OCI-M2 (cell line): Measurements from ENCODE around the gene UBTD1.

Experiments used
- DNase-seq: peaks from one replicate; lab custom pipeline; 2025; ENCODE audit not compliant: unreplicated experiment; lab: John Stamatoyannopoulos, UW

UBTD1 gene

DNA sequence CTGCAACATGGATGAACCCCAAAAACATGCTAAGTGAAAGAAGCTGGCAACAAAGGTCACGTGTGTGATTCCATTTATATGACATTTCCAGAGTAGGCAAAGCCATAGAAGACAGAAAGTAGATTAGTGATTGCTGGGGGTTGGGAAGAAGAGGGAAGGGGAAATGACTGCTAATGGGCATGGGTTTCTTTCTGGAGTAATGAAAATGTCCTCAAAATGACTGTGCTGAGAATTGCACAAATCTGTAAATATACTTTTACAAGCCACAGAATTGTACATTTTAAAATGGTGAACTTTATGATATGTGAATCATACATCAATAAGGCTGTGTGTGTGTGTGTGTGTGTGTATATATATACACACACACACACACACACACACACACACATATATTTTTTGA lies 16.3 kb upstream of the UBTD1 start:
- DNase-seq = no peak

DNA sequence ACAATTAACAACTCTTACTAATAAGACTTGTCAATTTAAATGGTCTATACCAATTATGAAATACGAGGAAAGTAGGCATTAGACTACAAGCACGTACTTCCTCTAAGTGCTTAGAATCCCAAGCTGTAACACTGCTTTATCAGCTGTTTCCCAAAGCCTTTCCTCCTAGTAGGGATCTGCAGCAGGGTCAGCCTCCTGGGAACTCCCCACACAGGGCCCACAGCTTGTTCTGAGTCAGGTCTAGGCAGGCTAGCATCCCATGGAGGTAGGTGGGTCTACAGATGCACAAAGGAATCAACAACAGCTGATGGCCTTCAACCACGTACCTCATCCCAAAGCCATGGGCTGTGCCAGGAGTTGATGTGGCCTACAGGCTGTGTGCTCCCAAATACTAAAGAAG lies 15.2 kb upstream of the UBTD1 start:
- DNase-seq = no peak

- no peak for DNase-seq
Observed at GRCh38 chr10:97483921-97484320, 14.8 kb upstream of the UBTD1 start.

- DNase-seq = no peak
Observed at GRCh38 chr10:97485647-97486281, 13.0 kb upstream of the UBTD1 start.

- no peak for DNase-seq
Observed at GRCh38 chr10:97490592-97490991, 8.1 kb upstream of the UBTD1 start.

GRCh38 chr10:97494151-97494550 lies 4.6 kb upstream of the UBTD1 start:
- no peak for DNase-seq

- no peak for DNase-seq
Observed at GRCh38 chr10:97494863-97495506, 3.7 kb upstream of the UBTD1 start.

DNA sequence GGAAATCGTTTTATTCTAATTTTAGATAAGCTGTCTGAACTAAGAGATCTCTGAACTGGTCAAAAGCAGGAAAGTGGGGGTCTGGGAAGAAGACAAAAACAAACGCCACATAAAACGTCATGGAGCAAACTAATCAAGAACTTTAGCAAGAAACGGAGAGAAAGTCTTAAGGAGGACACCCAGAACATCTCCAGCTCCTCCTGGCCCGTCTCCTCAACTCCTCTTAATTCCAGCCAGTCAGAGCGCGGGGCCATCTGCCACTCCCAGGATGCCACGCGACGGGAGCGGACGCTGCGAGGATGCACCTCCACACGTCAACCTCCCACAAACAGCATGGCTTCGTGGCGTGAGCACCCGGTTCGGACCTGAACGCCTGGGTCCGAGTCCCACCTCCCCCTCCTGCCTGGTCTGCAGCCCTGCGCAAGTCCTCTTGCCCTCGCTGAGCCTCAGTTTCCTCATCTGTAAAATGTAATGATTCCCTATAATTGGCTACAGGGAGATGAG lies 1.1 kb upstream of the UBTD1 start:
- DNase-seq = peak; percentile 27

DNA sequence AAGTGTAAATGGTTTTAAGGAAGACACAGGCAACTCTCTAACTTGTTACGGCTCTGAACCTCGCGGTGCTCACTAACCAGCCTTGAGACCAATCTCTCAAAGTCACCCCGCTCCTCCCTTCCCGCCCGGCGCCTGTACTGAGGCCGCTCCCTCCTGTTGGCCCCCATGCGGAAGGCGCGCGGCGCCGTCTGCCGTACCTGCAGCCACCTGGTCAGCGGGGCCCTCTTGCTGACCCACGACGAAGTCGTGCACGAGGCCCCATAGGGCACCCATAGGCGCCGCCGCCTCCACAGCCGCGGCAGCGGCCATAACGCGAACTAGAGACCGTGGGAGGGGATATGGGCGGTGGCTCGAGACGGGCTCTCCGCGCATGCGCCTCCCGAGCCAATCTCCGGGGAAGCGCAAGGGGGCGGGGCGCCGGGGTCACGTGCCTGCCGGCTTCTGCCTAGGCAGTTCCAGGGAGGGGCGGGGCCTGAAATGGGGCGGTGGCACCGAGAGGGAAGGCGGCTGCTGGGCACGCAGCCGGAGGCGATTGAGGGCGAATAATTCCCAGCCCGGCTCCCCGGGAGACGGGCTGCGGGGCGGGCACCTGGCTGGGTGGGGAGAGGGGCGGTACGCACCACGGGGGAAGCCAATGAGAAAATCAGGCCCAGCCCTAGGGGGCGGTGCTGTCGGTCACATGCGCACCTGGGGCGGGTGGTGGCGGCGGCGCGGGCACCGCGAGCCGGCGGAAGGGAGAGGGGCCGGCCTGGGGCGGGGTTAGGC lies 466 bp upstream of the UBTD1 start, which contains the start of gene MMS19:
MMS19 (minus strand) TSS at position 347 of the 765 bp plus-strand sequence; CDS start at position 309, 38 bp downstream.
- peak; percentile 95 for DNase-seq

GRCh38 chr10:97499561-97500296 lies 1.0 kb downstream of the UBTD1 start:
- DNase-seq = no peak

- DNase-seq = no peak
Observed at GRCh38 chr10:97500297-97500575, 1.5 kb downstream of the UBTD1 start.

GRCh38 chr10:97502916-97503315 lies 4.2 kb downstream of the UBTD1 start:
- DNase-seq = no peak

GRCh38 chr10:97503406-97503805 lies 4.7 kb downstream of the UBTD1 start:
- no peak for DNase-seq

DNA sequence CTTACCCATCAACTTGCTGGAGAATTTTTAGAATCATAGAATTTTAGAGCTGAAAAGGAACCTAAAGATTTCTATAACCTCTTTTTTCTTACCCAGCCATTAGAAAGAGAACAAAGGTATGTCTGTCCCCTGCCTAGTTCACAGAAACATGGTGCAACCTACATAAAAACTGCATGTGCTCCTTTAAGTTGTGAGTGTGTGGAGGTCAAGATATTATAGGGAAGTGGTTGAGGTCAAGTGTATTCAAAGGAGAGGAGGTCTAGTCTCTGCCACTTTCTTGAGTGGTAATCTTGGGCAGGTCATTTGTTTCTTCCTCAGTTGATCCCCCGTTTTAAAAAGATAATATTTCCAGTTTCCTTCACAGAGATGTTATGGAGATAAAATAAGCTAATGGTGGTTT lies 6.4 kb downstream of the UBTD1 start:
- no peak for DNase-seq

GRCh38 chr10:97506199-97506991 lies 7.7 kb downstream of the UBTD1 start:
- DNase-seq = no peak

DNA sequence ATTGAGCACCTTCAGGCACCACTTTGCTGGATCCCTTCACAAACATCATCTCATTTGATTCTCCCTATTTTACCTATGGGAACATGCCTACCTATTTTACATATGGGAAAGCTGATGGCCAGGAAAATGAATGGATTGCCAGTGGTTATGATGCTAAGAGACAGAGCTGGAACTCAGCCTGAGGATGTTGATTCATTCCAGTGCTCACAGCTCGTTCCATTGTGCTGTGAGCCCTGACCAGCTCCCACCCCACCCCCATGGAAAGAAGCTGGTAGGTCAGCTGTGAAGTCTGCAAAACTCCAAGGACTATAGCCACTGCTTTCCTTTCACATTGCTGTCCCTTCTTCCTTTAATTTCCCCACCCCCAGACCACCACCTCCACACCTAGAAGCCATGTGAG lies 9.6 kb downstream of the UBTD1 start:
- DNase-seq = no peak

GRCh38 chr10:97509120-97509680 lies 10.5 kb downstream of the UBTD1 start:
- DNase-seq = no peak

DNA sequence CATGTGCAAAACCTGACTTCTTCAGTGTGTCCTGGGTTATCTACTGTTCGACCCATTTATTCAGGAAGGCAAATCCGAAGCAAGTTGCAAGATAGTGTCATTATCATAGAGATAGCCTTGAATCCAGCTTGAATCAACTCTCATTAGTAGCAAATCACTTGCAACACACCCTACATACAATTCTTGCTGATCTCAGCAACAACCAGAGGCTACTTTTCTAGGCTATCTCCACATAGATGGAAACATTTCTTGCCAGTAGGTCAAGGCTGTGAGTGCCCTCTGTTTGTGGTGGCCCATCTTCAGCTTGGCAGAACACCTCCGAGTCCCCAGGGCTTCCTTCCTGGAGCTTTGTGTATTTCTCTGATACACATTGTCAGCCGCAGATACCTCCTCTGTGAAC lies 12.0 kb downstream of the UBTD1 start:
- no peak for DNase-seq

- no peak for DNase-seq
Observed at GRCh38 chr10:97511711-97512440, 13.2 kb downstream of the UBTD1 start.

GRCh38 chr10:97512993-97513392 lies 14.3 kb downstream of the UBTD1 start:
- no peak for DNase-seq
